ENCODE measurements around the gene MYB.
"Not testable (repeated sequence)": the region's sequence is repeated elsewhere in the genome, so short reads cannot be mapped to it uniquely, and the experiment has no call there.

MYB gene

DNA sequence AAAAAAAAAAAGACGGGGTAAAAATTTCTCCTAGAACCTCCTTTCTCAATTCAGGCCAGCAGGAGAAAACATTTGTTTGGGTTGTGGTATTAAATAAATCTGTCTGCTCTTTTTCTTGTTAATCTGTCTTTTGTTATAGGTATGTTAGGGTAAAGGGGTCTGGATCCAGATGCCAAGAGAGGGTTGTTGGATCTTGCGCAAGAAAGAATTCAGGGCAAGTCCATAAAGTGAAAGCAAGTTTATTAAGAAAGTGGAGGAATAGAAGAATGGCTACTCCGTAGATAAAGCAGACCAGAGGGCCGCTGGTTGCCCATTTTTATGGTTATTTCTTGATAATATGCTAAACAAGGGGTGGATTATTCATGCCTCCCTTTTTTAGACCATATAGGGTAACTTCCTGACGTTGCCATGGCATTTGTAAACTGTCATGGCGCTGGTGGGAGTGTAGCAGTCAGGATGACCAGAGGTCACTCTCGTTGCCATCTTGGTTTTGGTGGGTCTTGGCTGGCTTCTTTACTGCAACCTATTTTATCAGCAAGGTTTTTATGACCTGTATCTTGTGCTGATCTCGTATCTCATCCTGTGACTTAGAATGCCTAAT lies 65.4 kb downstream of the MYB start:
- not testable (repeated sequence) for DNase-seq (ENCODE audit: low read depth in 1 of 2, low spot score in 1 of 2)

DNA sequence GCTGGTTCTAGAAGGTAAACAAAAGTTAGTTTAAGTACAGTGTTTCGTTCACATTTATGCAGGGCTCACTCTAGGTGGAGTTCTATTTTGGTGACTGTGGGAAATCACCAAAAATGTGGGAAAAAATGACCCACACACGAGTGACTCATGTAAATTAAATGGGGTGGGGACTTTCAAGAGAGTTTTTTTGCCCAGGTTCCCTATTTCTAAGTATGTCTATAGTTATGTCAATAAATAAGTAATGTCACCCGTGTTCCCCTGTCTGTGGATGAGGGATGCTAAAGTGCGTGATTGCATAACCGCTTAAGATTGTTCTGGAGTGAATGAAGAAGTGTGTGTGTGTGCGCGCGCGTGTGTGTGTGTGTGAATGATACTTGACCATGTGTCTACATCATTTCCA lies 69.1 kb downstream of the MYB start:
- DNase-seq (ENCODE audit: low read depth in 1 of 2, low spot score in 1 of 2), result no peak

DNA sequence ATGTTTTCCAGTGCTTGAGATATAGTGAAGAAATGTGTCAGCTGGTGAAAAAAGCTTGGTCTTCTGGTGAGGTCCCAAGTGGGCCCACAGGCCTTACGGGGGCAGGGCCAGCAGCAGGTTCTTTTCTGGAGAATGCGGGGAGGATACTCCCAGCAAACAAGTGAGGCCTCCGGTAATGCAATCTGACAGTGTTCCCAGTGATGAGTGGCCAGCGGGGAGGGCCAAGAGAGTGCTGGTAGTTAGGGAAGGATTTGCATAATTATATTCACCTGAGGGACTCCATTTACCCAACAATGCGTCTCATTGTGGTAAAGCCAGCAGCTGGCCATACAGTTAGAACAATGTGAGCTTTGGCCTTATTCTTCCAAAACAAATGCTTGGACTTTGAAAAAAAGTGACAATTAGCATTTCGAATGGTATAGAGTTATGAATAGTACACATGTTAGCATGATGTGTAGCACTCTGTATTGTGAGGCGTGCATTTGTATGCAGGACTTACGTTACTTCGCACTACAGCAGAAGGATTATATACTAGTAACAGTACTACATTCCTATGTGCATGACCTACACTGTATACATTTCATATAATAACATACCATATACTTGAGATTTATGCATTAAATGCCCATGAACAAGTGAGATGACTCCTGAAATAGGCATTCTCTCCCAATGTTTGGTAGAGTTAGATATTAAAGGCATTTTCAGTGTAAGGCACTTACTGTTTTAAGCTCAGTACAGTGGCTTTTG lies 69.8 kb downstream of the MYB start:
- no peak for DNase-seq (ENCODE audit: low read depth in 1 of 2, low spot score in 1 of 2)

DNA sequence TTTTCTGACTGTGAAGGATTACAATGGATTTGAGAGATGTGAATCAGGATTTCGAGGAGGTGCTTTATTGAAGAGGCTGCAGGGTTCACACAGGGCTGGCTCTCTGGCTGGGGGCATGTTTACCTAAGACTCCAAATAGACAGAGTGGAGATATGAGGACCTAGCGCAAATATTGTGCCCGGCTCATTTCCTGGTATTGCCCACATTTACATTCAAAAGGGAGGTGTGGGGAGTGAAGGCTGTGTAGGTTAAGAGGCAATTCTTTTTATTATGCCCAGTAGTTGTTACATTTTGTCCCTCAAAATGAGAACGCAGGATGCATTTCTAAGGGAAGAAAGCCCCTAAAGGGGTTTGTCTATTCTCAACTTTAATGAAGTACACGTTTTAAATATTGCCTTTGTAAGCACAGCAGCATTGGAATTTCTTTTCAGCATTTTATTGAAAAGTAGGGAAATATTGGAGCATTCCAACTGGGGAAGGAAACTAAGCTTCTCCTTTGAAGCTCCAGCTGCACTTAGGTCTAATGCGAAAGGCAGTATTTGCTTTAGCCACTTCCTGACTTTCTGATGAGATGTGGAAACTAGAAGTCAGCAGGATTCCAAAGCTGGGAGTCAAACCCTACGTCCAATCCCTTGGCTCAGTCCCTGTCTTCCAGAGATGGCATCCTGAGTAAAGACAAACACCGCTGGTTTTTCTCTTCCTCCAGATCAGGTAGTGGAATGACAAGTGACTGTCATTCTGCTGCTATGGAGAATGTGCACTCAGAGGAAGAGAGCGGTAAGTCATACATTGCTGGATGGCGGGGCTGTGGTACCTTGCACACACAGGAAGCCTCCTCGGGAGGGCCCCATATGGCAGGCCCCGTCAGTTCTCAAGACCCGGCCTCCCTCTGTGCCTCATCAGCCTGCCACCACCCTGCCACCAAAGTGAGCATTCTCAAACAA lies 70.7 kb downstream of the MYB start:
- DNase-seq (ENCODE audit: low read depth in 1 of 2, low spot score in 1 of 2), result no peak

DNA sequence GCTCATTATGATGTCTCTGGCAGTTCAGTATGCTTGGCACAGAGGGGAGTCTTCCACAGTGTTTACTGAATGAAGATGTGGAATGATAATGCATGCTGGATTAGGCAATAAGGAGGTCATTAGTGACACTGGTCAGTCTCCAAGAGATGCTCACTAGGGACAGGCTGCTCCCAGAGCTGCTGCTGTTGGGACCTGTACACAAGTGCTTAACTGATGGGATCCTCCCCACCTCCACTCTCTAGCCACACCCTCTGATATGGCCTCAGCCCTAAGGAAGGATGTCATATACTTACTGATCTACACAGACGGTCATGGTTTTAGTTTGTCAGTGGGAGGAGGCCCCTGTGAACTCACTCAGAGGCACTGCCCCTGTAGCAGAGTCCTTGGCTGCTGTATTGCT lies 73.4 kb downstream of the MYB start:
- DNase-seq (ENCODE audit: low read depth in 1 of 2, low spot score in 1 of 2), result no peak

DNA sequence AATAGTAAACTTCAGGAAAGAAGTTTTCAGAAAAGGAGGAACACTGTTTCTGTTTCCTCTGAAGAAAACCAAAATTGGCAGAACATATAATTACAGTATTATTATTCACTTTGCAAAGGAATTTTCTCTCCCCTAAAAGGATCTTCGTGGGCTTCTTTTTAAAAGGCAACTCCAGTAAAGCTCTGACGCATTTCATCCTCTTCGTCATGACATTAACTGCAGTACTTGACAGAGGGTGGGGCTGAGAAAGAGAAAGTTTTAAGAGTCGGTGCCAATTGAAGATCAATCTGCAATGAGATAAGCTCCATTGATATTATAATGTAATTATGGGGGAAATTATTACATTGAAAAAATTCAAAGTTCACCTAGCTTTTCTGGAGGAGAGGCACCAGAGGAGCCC lies 75.8 kb downstream of the MYB start:
- DNase-seq (ENCODE audit: low read depth in 1 of 2, low spot score in 1 of 2), result no peak

DNA sequence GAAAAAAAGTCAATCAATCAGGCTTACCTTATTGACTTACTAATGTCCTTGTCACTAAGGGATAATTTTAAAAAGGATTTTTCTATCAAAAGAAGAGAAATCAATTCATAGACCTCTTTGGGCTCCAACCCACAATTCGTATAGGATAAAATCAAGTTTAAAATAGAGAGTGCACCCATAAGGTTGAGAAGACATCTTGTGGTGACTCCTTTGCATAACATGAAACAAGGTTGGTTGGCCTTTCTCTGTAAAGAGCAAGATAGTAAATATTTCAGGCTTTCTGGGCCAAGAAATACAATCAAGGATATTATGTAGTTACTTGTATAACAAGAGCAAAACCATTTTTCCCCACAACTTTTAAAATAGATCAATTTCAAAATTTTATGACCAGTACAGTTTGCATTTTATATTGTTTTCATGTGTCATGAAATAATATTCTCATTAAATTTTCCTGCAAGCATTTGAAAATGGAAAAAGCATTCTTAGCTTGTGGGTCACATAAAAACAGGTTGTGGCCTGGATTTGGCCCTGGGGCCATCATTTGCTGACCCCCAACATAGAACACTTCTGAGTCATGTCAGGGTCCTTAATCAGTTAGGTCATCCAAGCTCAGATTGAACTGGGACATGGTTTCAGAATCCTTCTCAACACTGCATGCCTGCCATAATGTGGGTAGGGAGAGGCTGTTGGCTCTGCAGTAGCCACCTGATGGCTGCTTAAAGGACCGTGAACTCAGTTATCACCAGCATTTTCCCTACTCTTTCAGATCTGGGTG lies 76.7 kb downstream of the MYB start:
- DNase-seq (ENCODE audit: low read depth in 1 of 2, low spot score in 1 of 2), result no peak

DNA sequence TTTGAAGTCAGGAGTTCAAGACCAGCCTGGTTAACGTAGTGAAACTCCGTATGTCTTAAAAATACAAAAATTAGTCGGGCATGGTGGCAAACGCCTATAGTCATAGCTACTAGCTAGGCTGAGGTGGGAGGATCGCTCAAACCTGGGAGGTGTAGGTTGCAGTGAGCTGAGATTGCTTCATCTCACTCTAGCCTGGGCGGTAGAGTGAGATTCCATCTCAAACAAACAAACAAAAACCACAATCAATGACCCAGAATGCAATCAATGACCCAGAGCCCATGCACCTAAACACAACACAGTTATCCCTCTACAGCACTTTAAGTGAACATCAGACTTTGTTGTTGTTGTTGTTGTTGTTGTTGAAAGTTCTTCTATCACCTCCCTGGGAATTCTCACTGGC lies 77.9 kb downstream of the MYB start:
- DNase-seq (ENCODE audit: low read depth in 1 of 2, low spot score in 1 of 2), result no peak

DNA sequence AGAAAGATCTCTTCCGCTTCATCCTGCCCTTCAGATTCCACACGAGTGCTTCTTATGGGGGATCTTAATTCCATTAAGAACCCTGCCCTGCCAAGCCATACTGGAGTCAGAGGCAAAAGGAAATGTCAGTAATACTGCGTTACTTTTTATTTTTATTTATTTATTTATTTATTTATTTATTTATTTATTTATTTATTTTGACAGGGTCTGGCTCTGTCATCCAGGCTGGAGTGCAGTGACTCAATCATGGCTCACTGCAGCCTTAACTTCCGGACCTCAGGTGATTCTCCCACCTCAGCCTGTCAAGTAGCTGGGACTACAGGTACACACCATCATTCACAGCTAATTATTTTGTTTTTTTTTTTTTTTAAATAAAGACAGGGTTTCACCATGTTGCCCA lies 79.5 kb downstream of the MYB start:
- DNase-seq (ENCODE audit: low read depth in 1 of 2, low spot score in 1 of 2), result no peak

DNA sequence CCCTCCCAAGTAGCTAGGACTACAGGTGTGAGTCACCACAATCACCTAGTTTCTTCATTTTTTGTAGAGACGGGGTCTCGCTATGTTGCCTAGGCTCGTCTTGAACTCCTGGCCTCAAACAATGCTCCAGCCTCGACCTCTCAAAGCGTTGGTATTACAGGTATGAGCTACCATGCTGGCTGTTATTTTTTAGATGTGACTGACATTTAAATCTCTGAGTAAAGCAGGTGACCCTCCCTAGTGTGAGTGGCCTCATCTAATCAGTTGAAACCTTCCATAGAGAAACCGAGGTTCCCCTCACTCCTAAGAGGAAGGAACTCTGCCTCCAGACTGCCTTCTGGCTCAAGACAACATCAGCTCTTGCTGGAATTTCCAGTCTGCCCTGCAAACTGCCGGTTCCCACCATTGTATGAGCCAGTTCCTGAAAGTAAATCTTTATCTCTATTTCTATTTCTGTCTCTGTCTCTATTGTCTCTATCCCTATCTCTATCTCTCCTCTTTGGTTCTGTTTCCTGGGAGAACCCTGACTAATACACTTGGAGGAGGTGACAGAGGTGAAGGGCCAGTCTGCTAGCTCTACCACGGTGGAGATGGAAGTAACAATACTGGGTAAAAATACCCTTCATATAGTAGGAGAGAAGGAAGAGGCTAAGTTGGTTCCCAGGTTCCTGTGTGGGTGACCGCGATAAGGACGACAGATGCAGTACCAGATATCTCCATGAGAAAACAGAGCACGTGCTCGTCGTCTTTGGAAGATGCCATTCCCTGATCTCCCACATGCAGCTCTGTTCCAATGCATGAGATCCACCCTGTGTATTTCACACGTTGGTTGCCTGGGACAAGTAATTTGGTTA lies 81.0 kb downstream of the MYB start:
- DNase-seq (ENCODE audit: low read depth in 1 of 2, low spot score in 1 of 2), result no peak

DNA sequence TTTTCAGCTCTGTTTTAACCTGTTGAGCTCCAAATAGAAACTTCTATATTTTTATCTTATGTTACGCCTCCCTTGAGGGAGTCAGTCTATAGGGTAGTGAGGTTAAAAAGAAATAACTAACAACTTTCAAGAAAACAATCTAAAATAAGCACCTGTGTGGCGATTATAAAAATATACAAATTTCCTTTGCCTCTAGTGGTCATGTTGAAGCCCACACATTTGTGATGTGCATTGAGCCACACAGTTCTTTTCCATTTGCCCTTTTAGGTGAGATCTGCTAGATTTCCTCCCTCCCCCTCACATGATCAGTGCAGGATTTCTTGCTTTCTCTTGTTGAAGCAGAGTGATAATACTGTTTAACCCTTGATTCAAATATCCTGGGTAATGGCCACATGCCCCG lies 84.2 kb downstream of the MYB start:
- DNase-seq (ENCODE audit: low read depth in 1 of 2, low spot score in 1 of 2), result no peak

DNA sequence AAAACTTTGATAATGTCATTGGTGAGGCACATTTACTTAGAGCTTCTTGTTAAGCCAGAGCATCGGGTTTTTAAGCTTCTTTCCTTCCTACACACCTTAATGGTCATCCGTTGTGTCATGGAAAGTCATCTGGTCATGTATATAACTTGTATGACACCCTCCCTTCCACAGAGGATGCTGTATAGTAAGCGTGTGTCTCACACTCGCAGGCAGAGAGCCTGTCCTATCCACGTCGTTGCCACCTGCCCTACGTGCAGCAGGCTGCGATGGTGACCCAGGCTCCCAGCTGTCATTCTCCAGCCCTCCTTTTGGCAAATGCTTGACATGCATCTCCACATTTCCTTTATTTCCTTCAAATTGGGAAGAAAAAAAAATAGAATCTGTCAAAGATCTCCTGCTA lies 85.6 kb downstream of the MYB start:
- no peak for DNase-seq (ENCODE audit: low read depth in 1 of 2, low spot score in 1 of 2)

DNA sequence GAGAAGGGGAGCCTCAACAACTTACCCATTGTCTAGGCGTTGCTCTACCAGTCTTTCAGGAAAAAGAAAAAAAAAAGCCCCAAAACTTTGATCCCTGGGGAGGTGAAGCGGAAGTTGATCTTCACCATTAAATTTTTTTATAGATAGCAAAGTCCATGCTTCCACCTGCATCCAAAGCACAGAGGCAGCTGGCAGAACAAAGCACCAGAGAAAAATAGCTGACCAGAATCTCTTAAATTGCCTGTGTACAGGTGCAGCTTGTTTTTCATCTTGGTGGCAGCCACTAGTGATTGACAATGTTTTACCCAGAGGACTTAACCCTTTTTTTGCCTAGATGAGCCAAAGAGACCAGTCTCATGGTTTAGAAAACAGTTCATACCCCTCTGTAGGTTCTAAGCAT lies 86.0 kb downstream of the MYB start:
- DNase-seq (ENCODE audit: low read depth in 1 of 2, low spot score in 1 of 2), result no peak

DNA sequence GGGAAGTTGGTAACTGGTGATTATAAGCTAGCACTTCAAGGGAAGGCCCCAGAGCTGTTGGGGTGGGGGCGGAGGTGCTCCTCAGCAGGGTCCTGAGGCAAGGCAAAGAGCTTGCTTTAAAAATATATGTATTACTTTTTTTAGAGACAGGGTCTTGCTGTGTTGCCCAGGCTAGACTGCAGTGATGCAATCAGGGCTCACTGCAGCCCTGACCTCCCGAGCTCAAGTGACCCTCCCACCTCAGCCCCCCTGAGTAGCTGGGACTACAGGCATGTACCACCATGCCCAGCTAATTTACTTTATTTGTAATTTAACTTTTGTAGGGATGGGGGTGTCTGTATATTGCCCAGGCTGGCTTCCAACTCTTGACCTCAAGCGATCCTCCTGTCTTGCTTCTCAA lies 87.2 kb downstream of the MYB start:
- no peak for DNase-seq (ENCODE audit: low read depth in 1 of 2, low spot score in 1 of 2)

DNA sequence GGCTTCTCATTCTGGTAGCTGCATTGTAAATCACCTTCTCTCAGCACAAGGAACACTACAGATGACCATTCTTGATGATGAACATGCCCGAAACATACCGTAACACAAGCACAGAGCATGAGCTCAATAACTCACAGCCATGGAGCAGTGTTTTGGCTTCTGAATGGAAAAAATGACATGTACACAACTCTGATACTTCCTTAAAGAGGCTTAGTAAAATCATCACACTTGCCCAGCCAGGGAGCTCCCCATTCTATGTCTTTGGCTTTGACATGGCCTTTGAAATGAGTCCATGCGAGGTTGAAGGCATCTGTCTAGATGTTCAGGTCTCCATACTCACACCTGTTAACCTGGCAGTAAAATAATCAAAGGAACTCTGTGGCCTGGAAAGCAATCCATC lies 87.6 kb downstream of the MYB start:
- DNase-seq (ENCODE audit: low read depth in 1 of 2, low spot score in 1 of 2), result no peak

Data from stimulated activated CD4-positive, alpha-beta T cell treated with anti-CD3 and anti-CD28 coated beads, Interleukin-15, amount 100 ng/mL, for 1 hour (primary cell).